GM21786 (cell line): Measurements from ENCODE around the gene GARNL3.

Experiments
- ATAC-seq: cut with Tn5 transposase; IDR thresholded peaks from one replicate; pipeline ENCODE4 v1.9.1; 2021; ENCODE audit not compliant: unreplicated experiment

GARNL3 gene

GRCh38 chr9:127384016-127384730 lies 119.6 kb downstream of the GARNL3 start:
- ATAC-seq, result no peak

- no peak for ATAC-seq
Measured at GRCh38 chr9:127384901-127385300, 120.3 kb downstream of the GARNL3 start.

GRCh38 chr9:127386249-127386648 lies 121.7 kb downstream of the GARNL3 start:
- no peak for ATAC-seq

GRCh38 chr9:127386981-127387380 lies 122.4 kb downstream of the GARNL3 start:
- no peak for ATAC-seq

GRCh38 chr9:127388037-127388855 lies 123.7 kb downstream of the GARNL3 start:
- ATAC-seq, result peak; percentile 77

- no peak for ATAC-seq
Measured at GRCh38 chr9:127388856-127389238, 124.3 kb downstream of the GARNL3 start.

- ATAC-seq, result no peak
Measured at GRCh38 chr9:127389381-127390247, 125.0 kb downstream of the GARNL3 start.

GRCh38 chr9:127390248-127390545 lies 125.6 kb downstream of the GARNL3 start:
- no peak for ATAC-seq

GRCh38 chr9:127390563-127390962 lies 126.0 kb downstream of the GARNL3 start:
- ATAC-seq, result no peak

GRCh38 chr9:127392166-127392565 lies 127.6 kb downstream of the GARNL3 start:
- no peak for ATAC-seq

- ATAC-seq, result no peak
Measured at GRCh38 chr9:127392976-127393375, 128.4 kb downstream of the GARNL3 start.

GRCh38 chr9:127393645-127394044 lies 129.1 kb downstream of the GARNL3 start:
- no peak for ATAC-seq

- ATAC-seq, result no peak
Measured at GRCh38 chr9:127395497-127396252, 131.1 kb downstream of the GARNL3 start.

- ATAC-seq, result no peak
Measured at GRCh38 chr9:127396253-127396807, 131.8 kb downstream of the GARNL3 start.

GRCh38 chr9:127396808-127397645 lies 132.5 kb downstream of the GARNL3 start, which contains the start of gene SLC2A8:
Gene SLC2A8, plus strand, starts transcription at chr9:127397169. Its CDS starts 62 bp downstream, at chr9:127397231.
- peak; percentile 95 for ATAC-seq

- no peak for ATAC-seq
Measured at GRCh38 chr9:127397646-127398274, 133.2 kb downstream of the GARNL3 start.

- ATAC-seq, result no peak
Measured at GRCh38 chr9:127398275-127398647, 133.7 kb downstream of the GARNL3 start.

GRCh38 chr9:127398715-127399400 lies 134.3 kb downstream of the GARNL3 start:
- ATAC-seq, result no peak
